GM12891 (cell line): Measurements from ENCODE around the gene PRKCE.

ENCODE experiments used
- POLR2A ChIP-seq: IDR thresholded peaks from 2 replicates; pipeline ENCODE4 v1.6.1; 2011; ENCODE audit warnings: low read depth, low read length, control low read depth
- POLR2AphosphoS5 ChIP-seq: IDR thresholded peaks from 2 replicates; pipeline ENCODE4 v1.6.1; 2011; ENCODE audit warnings: low read depth, low read length, control low read depth
- TAF1 ChIP-seq: IDR thresholded peaks from 2 replicates; pipeline ENCODE4 v1.6.1; 2011; ENCODE audit warnings: low read depth, low read length, control low read depth

DNA sequence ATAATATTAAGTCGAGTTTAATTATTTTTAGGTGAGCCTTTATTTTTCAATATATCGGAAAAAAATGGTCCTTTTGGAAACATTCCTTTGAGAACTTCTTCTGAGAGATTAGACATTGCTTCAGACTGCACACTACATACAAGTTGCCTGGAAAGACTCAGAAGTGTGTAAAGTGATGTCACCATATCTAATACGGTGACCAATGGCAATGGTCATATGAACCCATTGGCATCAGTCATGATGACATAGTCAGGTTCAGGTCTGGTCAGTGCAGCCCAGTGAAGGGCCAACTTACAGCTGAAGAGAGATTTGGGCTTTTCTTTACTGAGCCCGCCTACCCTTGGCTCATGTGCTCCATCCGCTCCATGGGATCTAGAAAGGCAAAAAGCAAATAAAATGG lies 362.3 kb downstream of the PRKCE start:
- TF ChIP-seq POLR2A (no peak), POLR2AphosphoS5 (no peak), TAF1 (no peak)
